H1 (cell line): Measurements from ENCODE around the gene CASTOR1. TPM values are rescaled to one million over a fixed set of nuclear protein-coding genes. Genes with fewer than 3 reads are reported as not detected.

Experiments
- CTCF ChIA-PET: fragments of 300-600 bp; sonication (Branson Sonifier 250); formaldehyde crosslinking; loops from one replicate; lab custom pipeline; 2021; ENCODE audit not compliant: partially characterized antibody; lab: Charles Lee
- POLR2A ChIA-PET: fragments of 300-600 bp; sonication (Branson Sonifier 250); formaldehyde crosslinking; loops from one replicate; lab custom pipeline; 2021; ENCODE audit warnings: inconsistent platforms; ENCODE audit not compliant: partially characterized antibody; lab: Charles Lee
- DNase-seq, 2 experiments: peaks; one replicate each; pipeline versions ENCODE4 v3.0.0 to v3.0.0-alpha.2; 2010 to 2022; ENCODE audit warnings: low spot score in 2 of 2, low read depth in 1 of 2, mixed read lengths in 1 of 2
- FAIRE-seq: peaks from 2 replicates; lab custom pipeline; 2011; peaks lifted over from hg19 to GRCh38; lab: Jason Lieb, UNC
- H2AFZ ChIP-seq: 2 replicates; pipeline ENCODE4 v1.8.1; 2012; ENCODE audit warnings: low read length, inconsistent platforms
- H2AK5ac ChIP-seq: 2 replicates; pipeline ENCODE4 v1.6.1; 2013; ENCODE audit warnings: low read depth, low read length
- H2BK120ac ChIP-seq: replicated peaks from 2 replicates; pipeline ENCODE3; 2013; ENCODE audit warnings: low read depth, low read length, inconsistent platforms
- H2BK12ac ChIP-seq: 2 replicates; pipeline ENCODE4 v1.6.1; 2013; ENCODE audit warnings: low read depth, low read length
- H2BK15ac ChIP-seq: 2 replicates; pipeline ENCODE4 v1.6.1; 2013; ENCODE audit warnings: low read length
- H2BK20ac ChIP-seq: 2 replicates; pipeline ENCODE4 v1.6.1; 2013; ENCODE audit warnings: low read length
- H2BK5ac ChIP-seq: 2 replicates; pipeline ENCODE4 v1.6.1; 2013; ENCODE audit warnings: low read depth, low read length
- H3K14ac ChIP-seq: 2 replicates; pipeline ENCODE4 v1.6.1; 2013; ENCODE audit warnings: inconsistent platforms; ENCODE audit not compliant: insufficient read length
- H3K18ac ChIP-seq: 2 replicates; pipeline ENCODE4 v1.6.1; 2013; ENCODE audit warnings: low read length; ENCODE audit errors: extremely low read depth
- H3K23ac ChIP-seq: 2 replicates; pipeline ENCODE4 v1.6.1; 2013; ENCODE audit warnings: inconsistent platforms; ENCODE audit not compliant: insufficient read length
- H3K23me2 ChIP-seq: 2 replicates; pipeline ENCODE4 v1.6.1; 2013; ENCODE audit warnings: low read depth, low read length
- H3K27ac ChIP-seq: 2 replicates; pipeline ENCODE4 v1.6.1; 2011; ENCODE audit warnings: low read depth, low read length, inconsistent platforms
- H3K27me3 ChIP-seq, 4 experiments: replicated peaks in 1 of 4; 1 replicate in 1 of 4; 2 replicates in 3 of 4; pipeline versions ENCODE4 v1.6.1 to v1.8.1; 2011 to 2013; ENCODE audit warnings: low read length in 3 of 4, mild to moderate bottlenecking in 3 of 4, inconsistent platforms in 2 of 4, mixed read lengths in 2 of 4, moderate library complexity in 1 of 4; ENCODE audit not compliant: control insufficient read depth in 3 of 4, insufficient read depth in 3 of 4; ENCODE audit errors: extremely low read depth in 1 of 4
- H3K36me3 ChIP-seq, 4 experiments: 2 replicates each; pipeline versions ENCODE4 v1.6.1 to v1.8.1; 2011 to 2013; ENCODE audit warnings: mild to moderate bottlenecking in 4 of 4, low read length in 3 of 4, moderate library complexity in 2 of 4, control low read depth in 1 of 4, inconsistent platforms in 1 of 4; ENCODE audit not compliant: insufficient read depth in 4 of 4, control insufficient read depth in 2 of 4
- H3K4ac ChIP-seq: replicated peaks from 2 replicates; pipeline ENCODE3; 2013; ENCODE audit warnings: low read length, low read depth, mixed read lengths, inconsistent platforms; ENCODE audit not compliant: insufficient read length
- H3K4me1 ChIP-seq, 4 experiments: replicated peaks in 1 of 4; 1 replicate in 1 of 4; 2 replicates in 3 of 4; pipeline versions ENCODE4 v1.6.1 to v1.8.1; 2011 to 2013; ENCODE audit warnings: low read length in 3 of 4, inconsistent platforms in 2 of 4, mixed read lengths in 1 of 4; ENCODE audit not compliant: insufficient read depth in 4 of 4, control insufficient read depth in 3 of 4
- H3K4me2 ChIP-seq, 2 experiments: 2 replicates each; pipeline versions ENCODE4 v1.6.1 to v1.8.1; 2011 to 2013; ENCODE audit warnings: low read depth in 2 of 2, low read length in 2 of 2, control low read depth in 1 of 2, inconsistent platforms in 1 of 2, mild to moderate bottlenecking in 1 of 2; ENCODE audit not compliant: insufficient read depth in 1 of 2
- H3K4me3 ChIP-seq, 4 experiments: fragments of 200-600, 300-600 bp in 1 of 4; sonication (generic), shearing (Covaris generic), sonication (Bioruptor Twin) in 1 of 4; 2 replicates each; pipeline versions ENCODE4 v1.5.1 to v1.8.1; 2011 to 2016; ENCODE audit warnings: low read length in 4 of 4, low read depth in 3 of 4, control low read depth in 2 of 4, inconsistent platforms in 2 of 4, mild to moderate bottlenecking in 2 of 4, mixed read lengths in 1 of 4, moderate library complexity in 1 of 4; ENCODE audit not compliant: insufficient read depth in 2 of 4; ENCODE audit errors: extremely low read depth in 1 of 4
- H3K56ac ChIP-seq: replicated peaks from 2 replicates; pipeline ENCODE3; 2013; ENCODE audit warnings: low read depth, mild to moderate bottlenecking, mixed read lengths, low read length, inconsistent platforms; ENCODE audit not compliant: insufficient read length
- H3K79me1 ChIP-seq: 2 replicates; pipeline ENCODE4 v1.6.1; 2013; ENCODE audit warnings: low read depth, low read length, control low read depth
- H3K79me2 ChIP-seq, 2 experiments: 2 replicates each; pipeline versions ENCODE4 v1.6.1 to v1.8.1; 2012 to 2013; ENCODE audit warnings: low read length in 2 of 2, mild to moderate bottlenecking in 2 of 2, inconsistent platforms in 1 of 2; ENCODE audit not compliant: insufficient read depth in 2 of 2, control insufficient read depth in 1 of 2
- H3K9ac ChIP-seq, 4 experiments: replicated peaks in 1 of 4; 1 replicate in 1 of 4; 2 replicates in 3 of 4; pipeline versions ENCODE4 v1.6.1 to v1.8.1; 2011 to 2013; ENCODE audit warnings: low read depth in 3 of 4, low read length in 3 of 4, control low read depth in 2 of 4, mild to moderate bottlenecking in 2 of 4, moderate library complexity in 2 of 4, inconsistent platforms in 1 of 4; ENCODE audit errors: extremely low read depth in 1 of 4
- H3K9me3 ChIP-seq, 2 experiments: 2 replicates each; pipeline versions ENCODE4 v1.6.1 to v1.8.1; 2012 to 2013; ENCODE audit warnings: mild to moderate bottlenecking in 2 of 2, moderate library complexity in 2 of 2, control low read depth in 1 of 2, inconsistent platforms in 1 of 2, low read depth in 1 of 2, low read length in 1 of 2, mixed read lengths in 1 of 2; ENCODE audit not compliant: insufficient read depth in 2 of 2
- H4K20me1 ChIP-seq, 2 experiments: replicated peaks in 1 of 2; 2 replicates each; pipeline versions ENCODE3 to v1.8.1; 2011 to 2013; ENCODE audit warnings: inconsistent platforms in 2 of 2, low read length in 2 of 2, mild to moderate bottlenecking in 1 of 2; ENCODE audit not compliant: insufficient read depth in 2 of 2, control insufficient read depth in 1 of 2
- H4K5ac ChIP-seq: 2 replicates; pipeline ENCODE4 v1.6.1; 2013; ENCODE audit warnings: low read length, low read depth, mixed read lengths, inconsistent platforms; ENCODE audit not compliant: insufficient read length
- H4K8ac ChIP-seq: 2 replicates; pipeline ENCODE4 v1.8.0; 2013; ENCODE audit warnings: mild to moderate bottlenecking, moderate library complexity, low read length, inconsistent platforms; ENCODE audit not compliant: insufficient read depth; ENCODE audit errors: extremely low read depth
- H4K91ac ChIP-seq: replicated peaks from 2 replicates; pipeline ENCODE3; 2013; ENCODE audit warnings: low read length, mixed read lengths, inconsistent platforms; ENCODE audit not compliant: insufficient read length
- BRCA1 ChIP-seq: IDR thresholded peaks from 2 replicates; pipeline ENCODE4 v1.6.1; 2012; ENCODE audit warnings: low read depth, low read length, improper control_type of control experiment
- PHF8 ChIP-seq: fragments of 200-600 bp; sonication (generic); conservative IDR thresholded peaks from 2 replicates; pipeline ENCODE4 v1.7.1; 2012; ENCODE audit warnings: low read depth, mild to moderate bottlenecking, inconsistent platforms, low read length, moderate library complexity
- SIN3A ChIP-seq, 2 experiments: IDR thresholded peaks in 1 of 2; conservative IDR thresholded peaks in 1 of 2; 2 replicates each; pipeline ENCODE4 v1.6.1; 2011 to 2012; ENCODE audit warnings: low read length in 2 of 2, improper control_type of control experiment in 1 of 2, low read depth in 1 of 2, mild to moderate bottlenecking in 1 of 2
- WGBS, 2 experiments: shearing (Covaris generic) in 1 of 2; methylation state at CpG; one replicate each; pipeline versions ENCODE4 v1.1.6 to v1.1.7; 2013 to 2015; ENCODE audit warnings: low lambda C conversion rate in 2 of 2, mixed read lengths in 2 of 2, inconsistent platforms in 1 of 2, low coverage in 1 of 2, missing lambda C conversion rate in 1 of 2; ENCODE audit not compliant: insufficient replicate concordance in 2 of 2, insufficient coverage in 1 of 2, insufficient read length in 1 of 2; ENCODE audit errors: extremely low coverage in 1 of 2, missing lambda C conversion rate in 1 of 2; 5-methylcytosine and 5-hydroxymethylcytosine counted together
- polyA plus RNA-seq, 7 experiments: library from polyadenylated mRNA; depleted of rRNA in 3 of 7; stranded (reverse) in 5 of 7; unstranded in 2 of 7; fragments of >200 nt in 5 of 7; fragments of 200-250 nt in 2 of 7; gene quantifications; 1 replicate in 5 of 7; 2 replicates in 1 of 7; 4 replicates in 1 of 7; pipeline versions ENCODE4 v1.2.1 to v1.2.3, GENCODE V29; 2011 to 2013; ENCODE audit warnings: missing spikeins in 2 of 7, mixed read lengths in 2 of 7
- total RNA-seq: library from RNA; stranded (reverse); fragmentation: NEBNext Ultra II Directional; extraction: Animal tissue kit (Norgen Biotek cat#: 25700); gene quantifications from 2 replicates; pipeline ENCODE4 v1.2.1, GENCODE V29; 2021

CASTOR1 gene
- total and polyA plus RNA-seq, 2 of the 8 experiments (the other 6 are each of a cell fraction or from before 2014, with no cell fraction given): 10.3 to 36.0 TPM

GRCh38 chr22:30325065-30325720, 35.9 kb upstream of the CASTOR1 start:
- no peaks in the 10 kb centered on the region for H3K27me3 ChIP-seq
- no peak overlapping the region for H2AFZ ChIP-seq
- no peak overlapping the region for H2BK120ac ChIP-seq
- ChIA-PET CTCF (interaction anchor here (0.8 to 20.1 kb wide), 4 partner anchors 17 to 57 kb away, joined by 3 to 203 read pairs (median 6); partner anchors contain the start of gene CASTOR1), POLR2A (interaction anchor here (1.5 to 3.2 kb wide), 2 partner anchors 10 to 32 kb away, joined by 3 to 28 read pairs; partner anchors contain the start of genes CCDC157 and SF3A1)
- H3K56ac ChIP-seq: no peak overlapping the region
- H3K18ac ChIP-seq: no peak overlapping the region
- no peak overlapping the region for H4K8ac ChIP-seq
- H2BK12ac ChIP-seq: no peak overlapping the region
- peaks cover 0 to 7% of the 10 kb centered on the region in 2 experiments for H4K20me1 ChIP-seq
- no peak for FAIRE-seq
- H3K36me3 ChIP-seq: peaks cover 0 to 3% (median 0%) of the 10 kb centered on the region in 4 experiments; a peak in 1 of 8 replicates
- H2BK15ac ChIP-seq: 0 out of 2 replicates have a peak overlapping the region, but pooled peaks have one; percentile 29
- H3K79me2 ChIP-seq: no peaks in the 10 kb centered on the region
- H4K91ac ChIP-seq: no peak overlapping the region
- no peak overlapping the region for H2AK5ac ChIP-seq
- no peak overlapping the region for H3K14ac ChIP-seq
- H3K27ac ChIP-seq: no peak overlapping the region
- H3K4me1 ChIP-seq: peaks cover 0 to 14% (median 7%) of the 10 kb centered on the region in 4 experiments; a peak in 6 of 7 replicates
- H4K5ac ChIP-seq: no peak overlapping the region
- no peak overlapping the region for H2BK20ac ChIP-seq
- peaks cover 4% of the 10 kb centered on the region for H3K23me2 ChIP-seq
- TF ChIP-seq SIN3A (conservative IDR thresholded peaks at IDR 0.05 in 1 of 2, IDR thresholded peaks at IDR 0.05 in 1 of 2; ENCODE audit: low read depth in 1 of 2, low read length in 2 of 2): 0 out of 4 replicates have a peak, but pooled peaks of 1 of the 2 experiments have one; percentile 26
- no peak for TF ChIP-seq PHF8
- TF ChIP-seq BRCA1: no peak
- TF ChIP-seq, all 59 proteins: peak for 1
- Histone ChIP-seq H3K4ac (no peak overlapping the region), H2BK5ac (0 out of 2 replicates have a peak overlapping the region, but pooled peaks have one; percentile 30), H3K4me3 (0 out of 8 replicates have a peak overlapping the region, but pooled peaks of 1 of the 4 experiments have one; percentile 2), H3K9me3 (no peaks in the 10 kb centered on the region), H3K4me2 (peak overlapping the region; percentile 57 to 91; a peak in 2 of 4 replicates), H3K9ac (no peak overlapping the region; a peak in 1 of 7 replicates), H3K23ac (no peak overlapping the region), H3K79me1 (no peaks in the 10 kb centered on the region; the same call in none of the 2 replicates)
- no peak for DNase-seq
- 88% methylated on average over 5 of the region's 5 CpGs; no CpG with 5 or more reads in 1 of the 2 experiments for WGBS, 2 experiments
